Measurements from ENCODE around the gene CHST14.

CHST14 gene

GRCh38 chr15:40477642-40478327 is 7.0 kb downstream of the CHST14 start:
- TF ChIP-seq CTCF (IDR thresholded peaks at IDR 0.05; ENCODE audit: low read depth, low read length, missing control alignments), result no peak
- no peak overlapping the region for H3K4me3 ChIP-seq (ENCODE audit: low read depth, low read length)
- DNase-seq (ENCODE audit: low read depth), result no peak

GRCh38 chr15:40479024-40479423 is 8.2 kb downstream of the CHST14 start:
- TF ChIP-seq CTCF (IDR thresholded peaks at IDR 0.05; ENCODE audit: low read depth, low read length, missing control alignments), result no peak
- no peak overlapping the region for H3K4me3 ChIP-seq (ENCODE audit: low read depth, low read length)
- no peak for DNase-seq (ENCODE audit: low read depth)

- H3K4me3 ChIP-seq (ENCODE audit: low read depth, low read length), result no peak overlapping the region
- no peak for DNase-seq (ENCODE audit: low read depth)
- TF ChIP-seq CTCF (IDR thresholded peaks at IDR 0.05; ENCODE audit: low read depth, low read length, missing control alignments), result no peak
Measured at GRCh38 chr15:40481341-40482074, 10.7 kb downstream of the CHST14 start.

GRCh38 chr15:40483919-40484318 is 13.1 kb downstream of the CHST14 start:
- no peak overlapping the region for H3K4me3 ChIP-seq (ENCODE audit: low read depth, low read length)
- no peak for DNase-seq (ENCODE audit: low read depth)
- TF ChIP-seq CTCF (IDR thresholded peaks at IDR 0.05; ENCODE audit: low read depth, low read length, missing control alignments), result no peak

GRCh38 chr15:40486066-40486770 is 15.4 kb downstream of the CHST14 start:
- DNase-seq (ENCODE audit: low read depth), result no peak
- no peak for TF ChIP-seq CTCF (IDR thresholded peaks at IDR 0.05; ENCODE audit: low read depth, low read length, missing control alignments)
- no peak overlapping the region for H3K4me3 ChIP-seq (ENCODE audit: low read depth, low read length)

GRCh38 chr15:40487816-40488682 is 17.3 kb downstream of the CHST14 start:
- TF ChIP-seq CTCF (IDR thresholded peaks at IDR 0.05; ENCODE audit: low read depth, low read length, missing control alignments), result no peak
- DNase-seq (ENCODE audit: low read depth), result no peak
- no peak overlapping the region for H3K4me3 ChIP-seq (ENCODE audit: low read depth, low read length)
